ENCODE data around the gene RNASE13. TPM values are rescaled to one million over a fixed set of nuclear protein-coding genes. Genes with fewer than 3 reads are reported as not detected.

RNASE13 gene
- total RNA-seq, 1 experiment from 2014 or later, result not detected

DNA sequence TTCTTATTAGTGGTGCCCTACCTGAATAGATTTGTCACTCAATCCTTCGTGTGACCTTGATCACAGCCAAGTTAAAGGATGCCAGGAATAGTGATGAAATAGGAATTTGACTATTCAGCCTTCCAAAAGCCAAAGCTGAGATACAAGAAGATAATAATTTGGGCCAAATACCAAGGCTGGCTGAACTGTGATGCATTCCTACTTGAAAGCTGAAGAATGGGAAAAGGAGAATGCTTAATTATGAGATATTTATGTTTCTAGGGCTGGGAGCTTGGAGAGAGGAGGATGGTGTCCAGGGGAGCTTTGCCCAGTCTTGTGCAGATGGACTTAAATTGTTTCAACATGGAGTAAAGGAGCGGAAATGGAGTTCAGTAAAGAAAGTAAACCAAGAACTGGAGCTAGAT lies 12.8 kb upstream of the RNASE13 start:
- DNase-seq, result no peak
- H3K36me3 ChIP-seq (ENCODE audit: control insufficient read depth, insufficient read depth, low read length), result no peaks in the 10 kb centered on the region
- Mint-ChIP-seq H3K4me1 (ENCODE audit: low read depth, unreplicated experiment) (no peaks in the 10 kb centered on the region), H3K27ac (ENCODE audit: unreplicated experiment) (no peak overlapping the region), H3K27me3 (ENCODE audit: insufficient read depth, unreplicated experiment) (peaks cover 14% of the 10 kb centered on the region), H3K9me3 (ENCODE audit: unreplicated experiment) (no peaks in the 10 kb centered on the region), H3K36me3 (ENCODE audit: insufficient read depth, unreplicated experiment) (no peaks in the 10 kb centered on the region), H3K4me3 (ENCODE audit: unreplicated experiment) (no peak overlapping the region)
- no peaks in the 10 kb centered on the region for H3K4me1 ChIP-seq
- CTCF ChIA-PET, result interaction anchor here (0.7 to 3.1 kb wide), 3 partner anchors 21 to 77 kb away, joined by 3 to 14 read pairs (median 3); no protein-coding TSS in a partner anchor
- intact Hi-C loops (cut with micrococcal nuclease; ENCODE audit: unreplicated experiment), result no loop called here
- no TSS peak for BruUV-seq (replicated peaks)
- H3K4me3 ChIP-seq (ENCODE audit: low read depth, low read length), result no peak overlapping the region
- TF ChIP-seq, protein P1, sequence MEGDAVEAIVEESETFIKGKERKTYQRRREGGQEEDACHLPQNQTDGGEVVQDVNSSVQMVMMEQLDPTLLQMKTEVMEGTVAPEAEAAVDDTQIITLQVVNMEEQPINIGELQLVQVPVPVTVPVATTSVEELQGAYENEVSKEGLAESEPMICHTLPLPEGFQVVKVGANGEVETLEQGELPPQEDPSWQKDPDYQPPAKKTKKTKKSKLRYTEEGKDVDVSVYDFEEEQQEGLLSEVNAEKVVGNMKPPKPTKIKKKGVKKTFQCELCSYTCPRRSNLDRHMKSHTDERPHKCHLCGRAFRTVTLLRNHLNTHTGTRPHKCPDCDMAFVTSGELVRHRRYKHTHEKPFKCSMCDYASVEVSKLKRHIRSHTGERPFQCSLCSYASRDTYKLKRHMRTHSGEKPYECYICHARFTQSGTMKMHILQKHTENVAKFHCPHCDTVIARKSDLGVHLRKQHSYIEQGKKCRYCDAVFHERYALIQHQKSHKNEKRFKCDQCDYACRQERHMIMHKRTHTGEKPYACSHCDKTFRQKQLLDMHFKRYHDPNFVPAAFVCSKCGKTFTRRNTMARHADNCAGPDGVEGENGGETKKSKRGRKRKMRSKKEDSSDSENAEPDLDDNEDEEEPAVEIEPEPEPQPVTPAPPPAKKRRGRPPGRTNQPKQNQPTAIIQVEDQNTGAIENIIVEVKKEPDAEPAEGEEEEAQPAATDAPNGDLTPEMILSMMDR (IDR thresholded peaks at IDR 0.05; ENCODE audit: insufficient read depth in 1 of 2, low read depth in 1 of 2, low read length in 1 of 2, severe bottlenecking in 1 of 2, unreplicated experiment in 1 of 2), result no peak
- H3K9me3 ChIP-seq, result no peaks in the 10 kb centered on the region
- POLR2A ChIA-PET, result no interaction called here
- H3K27me3 ChIP-seq (replicated peaks; ENCODE audit: control insufficient read depth, insufficient read depth, low read length), result no peaks in the 10 kb centered on the region

DNA sequence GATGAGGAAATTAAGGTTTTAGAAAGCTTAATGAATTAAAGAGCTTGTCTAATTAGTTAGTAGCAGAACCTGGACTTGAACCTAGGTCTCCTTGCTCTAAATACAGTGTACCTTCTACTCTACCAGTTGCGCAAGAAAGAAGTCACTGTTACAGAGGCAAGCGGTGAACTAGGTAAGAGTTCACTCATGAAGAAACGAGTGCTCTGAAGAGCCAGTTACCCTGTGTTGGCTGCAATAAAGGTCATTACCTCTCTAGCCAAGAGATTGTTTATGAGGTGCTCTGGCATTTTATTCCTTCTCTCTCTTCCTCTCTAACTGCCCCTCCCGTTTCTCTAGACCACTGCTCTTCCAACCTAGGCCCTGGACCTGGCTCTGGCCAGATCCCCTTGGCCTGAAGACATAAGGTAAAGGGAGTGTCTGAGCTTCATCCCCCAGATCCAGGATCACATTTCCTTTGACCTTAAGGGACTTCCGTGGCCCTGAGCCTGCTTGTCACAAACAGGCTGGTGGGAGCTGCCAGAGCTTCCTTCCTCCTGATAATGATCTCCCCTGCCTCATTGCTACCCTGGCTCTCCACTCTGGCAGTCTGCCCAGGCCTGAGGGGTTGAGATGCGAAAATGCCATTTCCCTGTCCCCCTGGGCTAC lies 9.5 kb upstream of the RNASE13 start:
- TF ChIP-seq, protein P1 (IDR thresholded peaks at IDR 0.05; ENCODE audit: insufficient read depth in 1 of 2, low read depth in 1 of 2, low read length in 1 of 2, severe bottlenecking in 1 of 2, unreplicated experiment in 1 of 2), result no peak
- peaks cover 6% of the 10 kb centered on the region for H3K4me1 Mint-ChIP-seq (ENCODE audit: low read depth, unreplicated experiment)
- H3K27ac Mint-ChIP-seq (ENCODE audit: unreplicated experiment), result no peak overlapping the region
- intact Hi-C loops (cut with micrococcal nuclease; ENCODE audit: unreplicated experiment), result no loop called here
- H3K9me3 ChIP-seq, result no peaks in the 10 kb centered on the region
- BruUV-seq (replicated peaks), result no TSS peak
- POLR2A ChIA-PET, result no interaction called here
- no peak overlapping the region for H3K4me3 ChIP-seq (ENCODE audit: low read depth, low read length)
- no peaks in the 10 kb centered on the region for H3K9me3 Mint-ChIP-seq (ENCODE audit: unreplicated experiment)
- H3K36me3 ChIP-seq (ENCODE audit: control insufficient read depth, insufficient read depth, low read length), result no peaks in the 10 kb centered on the region
- H3K4me1 ChIP-seq, result peaks cover 9% of the 10 kb centered on the region; the same call in 1 of the 2 replicates
- H3K27me3 ChIP-seq (replicated peaks; ENCODE audit: control insufficient read depth, insufficient read depth, low read length), result no peaks in the 10 kb centered on the region
- H3K4me3 Mint-ChIP-seq (ENCODE audit: unreplicated experiment), result no peak overlapping the region
- DNase-seq, result no peak
- peaks cover 16% of the 10 kb centered on the region for H3K27me3 Mint-ChIP-seq (ENCODE audit: insufficient read depth, unreplicated experiment)
- no peaks in the 10 kb centered on the region for H3K36me3 Mint-ChIP-seq (ENCODE audit: insufficient read depth, unreplicated experiment)
- CTCF ChIA-PET, result interaction anchor here (1.1 to 1.5 kb wide), 3 partner anchors 29 to 73 kb away, joined by 3 to 10 read pairs (median 3); no protein-coding TSS in a partner anchor

DNA sequence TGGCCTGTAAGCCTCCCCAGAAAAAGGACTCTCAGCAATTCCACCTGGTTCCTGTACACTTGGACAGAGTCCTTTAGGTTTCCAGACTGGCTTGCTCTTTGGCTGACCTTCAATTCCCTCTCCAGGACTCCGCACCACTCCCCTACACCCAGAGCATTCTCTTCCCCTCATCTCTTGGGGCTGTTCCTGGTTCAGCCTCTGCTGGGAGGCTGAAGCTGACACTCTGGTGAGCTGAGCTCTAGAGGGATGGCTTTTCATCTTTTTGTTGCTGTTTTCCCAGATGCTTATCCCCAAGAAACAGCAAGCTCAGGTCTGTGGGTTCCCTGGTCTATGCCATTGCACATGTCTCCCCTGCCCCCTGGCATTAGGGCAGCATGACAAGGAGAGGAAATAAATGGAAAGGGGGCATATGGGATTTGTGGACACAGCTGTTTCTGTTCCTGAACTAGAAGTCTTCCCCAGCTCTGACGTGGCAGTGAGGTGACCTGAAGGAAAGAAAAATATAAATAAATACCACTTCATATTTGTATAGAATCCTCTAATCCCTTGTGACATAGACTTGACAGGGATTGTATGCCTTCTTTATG lies 8.9 kb upstream of the RNASE13 start:
- peaks cover 13% of the 10 kb centered on the region for H3K4me1 Mint-ChIP-seq (ENCODE audit: low read depth, unreplicated experiment)
- CTCF ChIA-PET, result interaction anchor here (1.1 to 1.5 kb wide), 3 partner anchors 28 to 73 kb away, joined by 3 to 10 read pairs (median 3); no protein-coding TSS in a partner anchor
- peaks cover 16% of the 10 kb centered on the region for H3K27me3 Mint-ChIP-seq (ENCODE audit: insufficient read depth, unreplicated experiment)

More for the DNA sequence above, 8.9 kb upstream of the RNASE13 start:
- no TSS peak for BruUV-seq (replicated peaks)
- POLR2A ChIA-PET, result interaction anchor here (0.6 kb wide), 1 partner anchor 430 kb away, joined by 4 read pairs; no protein-coding TSS in a partner anchor
- Mint-ChIP-seq H3K4me3 (ENCODE audit: unreplicated experiment) (no peak overlapping the region), H3K9me3 (ENCODE audit: unreplicated experiment) (no peaks in the 10 kb centered on the region), H3K36me3 (ENCODE audit: insufficient read depth, unreplicated experiment) (no peaks in the 10 kb centered on the region), H3K27ac (ENCODE audit: unreplicated experiment) (no peak overlapping the region)
- Histone ChIP-seq H3K4me1 (peaks cover 15% of the 10 kb centered on the region), H3K9me3 (no peaks in the 10 kb centered on the region), H3K27me3 (replicated peaks; ENCODE audit: control insufficient read depth, insufficient read depth, low read length) (no peaks in the 10 kb centered on the region), H3K36me3 (ENCODE audit: control insufficient read depth, insufficient read depth, low read length) (no peaks in the 10 kb centered on the region), H3K4me3 (ENCODE audit: low read depth, low read length) (no peak overlapping the region)
- TF ChIP-seq, protein P1 (IDR thresholded peaks at IDR 0.05; ENCODE audit: insufficient read depth in 1 of 2, low read depth in 1 of 2, low read length in 1 of 2, severe bottlenecking in 1 of 2, unreplicated experiment in 1 of 2), result no peak
- no peak for DNase-seq
- intact Hi-C loops (cut with micrococcal nuclease; ENCODE audit: unreplicated experiment), result no loop called here

All from Caco-2 (cell line).